ENCODE results near the gene BBOX1. TPM values are rescaled to one million over a fixed set of nuclear protein-coding genes. Genes with fewer than 3 reads are reported as not detected.
"Not testable (repeated sequence)": the region's sequence is repeated elsewhere in the genome, so short reads cannot be mapped to it uniquely, and the experiment has no call there.

BBOX1 gene
- total RNA-seq, 1 donor from 2014 or later = not detected

GRCh38 chr11:27087432-27087831 is 46.8 kb downstream of the BBOX1 start:
- Mint-ChIP-seq H3K27ac (ENCODE audit: unreplicated experiment) (no peak overlapping the region), H3K36me3 (ENCODE audit: low read depth, unreplicated experiment) (peaks cover 6% of the 10 kb centered on the region), H3K4me3 (ENCODE audit: unreplicated experiment) (no peak overlapping the region), H3K9me3 (ENCODE audit: unreplicated experiment) (peaks cover 9% of the 10 kb centered on the region), H3K4me1 (ENCODE audit: unreplicated experiment) (peaks cover 5% of the 10 kb centered on the region), H3K27me3 (ENCODE audit: unreplicated experiment) (no peaks in the 10 kb centered on the region)
- no peak for DNase-seq (ENCODE audit: low spot score)
- TF ChIP-seq CTCF (IDR thresholded peaks at IDR 0.05; ENCODE audit: unreplicated experiment) = no peak

GRCh38 chr11:27088353-27088752 is 47.7 kb downstream of the BBOX1 start:
- Mint-ChIP-seq H3K27me3 (ENCODE audit: unreplicated experiment) (no peaks in the 10 kb centered on the region), H3K4me1 (ENCODE audit: unreplicated experiment) (peaks cover 9% of the 10 kb centered on the region), H3K9me3 (ENCODE audit: unreplicated experiment) (peaks cover 9% of the 10 kb centered on the region), H3K27ac (ENCODE audit: unreplicated experiment) (no peak overlapping the region), H3K4me3 (ENCODE audit: unreplicated experiment) (no peak overlapping the region), H3K36me3 (ENCODE audit: low read depth, unreplicated experiment) (peaks cover 6% of the 10 kb centered on the region)
- DNase-seq (ENCODE audit: low spot score) = no peak
- no peak for TF ChIP-seq CTCF (IDR thresholded peaks at IDR 0.05; ENCODE audit: unreplicated experiment)

- H3K27me3 Mint-ChIP-seq (ENCODE audit: unreplicated experiment) = no peaks in the 10 kb centered on the region
- no peak for DNase-seq (ENCODE audit: low spot score)
- peak overlapping the region; percentile 18 for H3K4me3 Mint-ChIP-seq (ENCODE audit: unreplicated experiment)
- peaks cover 5% of the 10 kb centered on the region for H3K4me1 Mint-ChIP-seq (ENCODE audit: unreplicated experiment)
- H3K9me3 Mint-ChIP-seq (ENCODE audit: unreplicated experiment) = peaks cover 9% of the 10 kb centered on the region
- H3K36me3 Mint-ChIP-seq (ENCODE audit: low read depth, unreplicated experiment) = peaks cover 6% of the 10 kb centered on the region
- no peak overlapping the region for H3K27ac Mint-ChIP-seq (ENCODE audit: unreplicated experiment)
- TF ChIP-seq CTCF (IDR thresholded peaks at IDR 0.05; ENCODE audit: unreplicated experiment) = no peak
These were observed 49.1 kb downstream of the BBOX1 start for GRCh38 chr11:27089746-27090145.

GRCh38 chr11:27090357-27090948 is 49.8 kb downstream of the BBOX1 start:
- not testable (repeated sequence) for H3K9me3 Mint-ChIP-seq (ENCODE audit: unreplicated experiment); H3K27ac Mint-ChIP-seq (ENCODE audit: unreplicated experiment); H3K27me3 Mint-ChIP-seq (ENCODE audit: unreplicated experiment)

GRCh38 chr11:27094120-27094519 is 53.5 kb downstream of the BBOX1 start:
- Mint-ChIP-seq H3K27ac (ENCODE audit: unreplicated experiment) (no peak overlapping the region), H3K4me3 (ENCODE audit: unreplicated experiment) (no peak overlapping the region), H3K4me1 (ENCODE audit: unreplicated experiment) (peaks cover 10% of the 10 kb centered on the region), H3K27me3 (ENCODE audit: unreplicated experiment) (peaks cover 1% of the 10 kb centered on the region), H3K9me3 (ENCODE audit: unreplicated experiment) (peaks cover 9% of the 10 kb centered on the region), H3K36me3 (ENCODE audit: low read depth, unreplicated experiment) (peaks cover 6% of the 10 kb centered on the region)
- no peak for DNase-seq (ENCODE audit: low spot score)
- TF ChIP-seq CTCF (IDR thresholded peaks at IDR 0.05; ENCODE audit: unreplicated experiment) = no peak

More at GRCh38 chr11:27090357-27090948, 49.8 kb downstream of the BBOX1 start:
- H3K4me1 Mint-ChIP-seq (ENCODE audit: unreplicated experiment); DNase-seq (ENCODE audit: low spot score); H3K36me3 Mint-ChIP-seq (ENCODE audit: low read depth, unreplicated experiment); H3K4me3 Mint-ChIP-seq (ENCODE audit: unreplicated experiment): not testable (repeated sequence)
